Aorta (tissue), 5 donors: ENCODE results near the gene DPM1. TPM values are rescaled to one million over a fixed set of nuclear protein-coding genes. Genes with fewer than 3 reads are reported as not detected.

ENCODE experiments used
- ATAC-seq: fragments of 200-7000 bp; cut with Tn5 transposase; one replicate; pipeline ENCODE4 v1.9.1; 2022; ENCODE audit warnings: moderate library complexity; ENCODE audit not compliant: low FRiP score
- DNase-seq, 2 donors: peaks; one replicate each; pipeline ENCODE4 v3.0.0-alpha.2; 2020
- H3K27ac ChIP-seq, 2 donors: one replicate each; pipeline ENCODE4 v1.5.1; 2013; ENCODE audit warnings: low read length in 2 of 2, mild to moderate bottlenecking in 2 of 2, moderate library complexity in 2 of 2, control low read depth in 1 of 2, inconsistent platforms in 1 of 2, low read depth in 1 of 2
- H3K27me3 ChIP-seq, 2 donors: one replicate each; pipeline ENCODE4 v1.6.1; 2013; ENCODE audit warnings: control low read depth in 1 of 2, low read length in 1 of 2, mild to moderate bottlenecking in 1 of 2, moderate library complexity in 1 of 2; ENCODE audit not compliant: insufficient read depth in 2 of 2, control insufficient read depth in 1 of 2
- H3K36me3 ChIP-seq, 2 donors: one replicate each; pipeline ENCODE4 v1.6.1; 2013; ENCODE audit warnings: control low read depth in 1 of 2, low read length in 1 of 2, mild to moderate bottlenecking in 1 of 2; ENCODE audit not compliant: insufficient read depth in 2 of 2, control insufficient read depth in 1 of 2
- H3K4me1 ChIP-seq, 2 donors: one replicate each; pipeline ENCODE4 v1.6.1; 2013; ENCODE audit warnings: low read length in 2 of 2, control low read depth in 1 of 2, mild to moderate bottlenecking in 1 of 2, moderate library complexity in 1 of 2; ENCODE audit not compliant: insufficient read depth in 2 of 2, control insufficient read depth in 1 of 2
- H3K4me3 ChIP-seq, 2 donors: one replicate each; pipeline ENCODE4 v1.5.1; 2013; ENCODE audit warnings: low read length in 2 of 2, control low read depth in 1 of 2, mild to moderate bottlenecking in 1 of 2
- H3K9me3 ChIP-seq: one replicate; pipeline ENCODE4 v1.6.1; 2013; ENCODE audit warnings: mild to moderate bottlenecking, low read length; ENCODE audit not compliant: control insufficient read depth
- WGBS, 2 donors: extraction: QIAGEN DNeasy Blood & Tissue Kit; methylation state at CpG; one replicate each; pipeline ENCODE4 v1.1.7; 2013; 5-methylcytosine and 5-hydroxymethylcytosine counted together
- intact Hi-C, 2 donors: fragments of 100-400 bp; cut with DNase I; formaldehyde crosslinking; loops; one replicate each; pipeline versions ENCODE4 v1.14.2 to v1.15.0; 2022
- polyA plus RNA-seq, 2 donors: library from polyadenylated mRNA; stranded (reverse); fragments of 200-250 nt; gene quantifications; one replicate each; pipeline ENCODE4 v1.2.3, GENCODE V29; 2013
- total RNA-seq, 2 donors: library from RNA; stranded (reverse); fragmentation: NEBNext Ultra II Directional; extraction: Animal tissue kit (Norgen Biotek cat#: 25700); gene quantifications; one replicate each; pipeline ENCODE4 v1.2.1, GENCODE V29; 2021
- donor health status: healthy with polysubstance abuse.
- donor health status: Bipolar disorder and iron deficiency.
- donor health status: DM: no; HTN: no; CAD: no.
- donor health status: DM: no; HTN: no; CAD: no.
- donor health status: DM: yes; HTN: yes; CAD: no.

Gene DPM1
- total and polyA plus RNA-seq, 4 donors, result 29.6 to 59.0 (median 45.1) TPM

DNA sequence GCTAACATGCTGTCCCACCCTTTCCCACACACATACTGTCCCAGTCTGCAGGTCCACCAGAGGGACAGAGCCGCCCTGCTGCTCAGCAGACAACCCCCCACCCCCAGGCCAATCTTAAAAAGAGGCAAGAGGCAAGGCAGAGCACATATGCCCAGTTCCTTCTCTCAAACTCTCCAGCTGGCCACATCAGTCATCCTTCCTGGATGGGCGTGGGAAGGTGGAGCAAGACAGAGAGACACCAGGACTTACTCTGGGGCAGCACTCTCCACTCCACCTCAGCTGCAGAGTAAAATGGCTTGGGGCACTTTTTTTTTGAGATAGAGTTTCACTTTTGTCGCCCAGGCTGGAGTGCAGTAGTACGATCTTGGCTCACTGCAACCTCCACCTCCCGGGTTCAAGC lies 11.1 kb upstream of the DPM1 start:
- DNase-seq (no peak), ATAC-seq (no peak)
- WGBS, 2 donors, result 81 to 86% methylated on average over 5 of the region's 5 CpGs
- no peak overlapping the region for H3K27ac ChIP-seq
- no peaks in the 10 kb centered on the region for H3K36me3 ChIP-seq
- H3K27me3 ChIP-seq, result no peaks in the 10 kb centered on the region
- H3K4me1 ChIP-seq, result no peaks in the 10 kb centered on the region
- H3K9me3 ChIP-seq, result peaks cover 2% of the 10 kb centered on the region
- intact Hi-C loops, result no loop called here
- H3K4me3 ChIP-seq, result no peak overlapping the region

DNA sequence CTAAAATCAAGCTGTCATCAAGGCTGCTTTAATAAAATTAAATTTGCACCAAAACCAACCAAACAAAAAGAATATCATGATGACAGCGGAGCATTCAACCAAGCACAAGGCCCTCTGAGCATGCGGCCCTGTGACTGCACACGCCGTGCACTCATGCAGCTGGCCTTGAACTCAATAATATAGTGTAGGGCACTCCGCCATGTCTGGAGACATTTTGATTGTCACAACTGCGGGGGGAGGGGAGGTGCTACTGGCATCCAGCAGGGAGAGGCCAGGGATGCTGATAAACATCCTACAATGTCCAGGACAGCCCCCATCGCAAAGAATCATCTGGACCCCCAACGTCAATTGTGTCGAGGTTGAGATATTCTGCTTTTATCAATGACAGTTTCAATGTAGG lies 10.0 kb upstream of the DPM1 start:
- WGBS, 2 donors, result 63 to 71% methylated on average over 9 of the region's 9 CpGs
- no peaks in the 10 kb centered on the region for H3K36me3 ChIP-seq
- H3K9me3 ChIP-seq, result no peaks in the 10 kb centered on the region
- no peak overlapping the region for H3K4me3 ChIP-seq
- no peaks in the 10 kb centered on the region for H3K4me1 ChIP-seq
- no peaks in the 10 kb centered on the region for H3K27me3 ChIP-seq
- no peak for ATAC-seq
- no peak for DNase-seq
- H3K27ac ChIP-seq, result no peak overlapping the region
- intact Hi-C loops, result no loop called here

- DNase-seq (no peak), ATAC-seq (no peak)
- Histone ChIP-seq H3K9me3 (no peaks in the 10 kb centered on the region), H3K27me3 (no peaks in the 10 kb centered on the region), H3K4me3 (no peak overlapping the region), H3K36me3 (no peaks in the 10 kb centered on the region), H3K27ac (no peak overlapping the region), H3K4me1 (no peaks in the 10 kb centered on the region)
- intact Hi-C loops, result no loop called here
- 17 to 18% methylated on average over 7 of the region's 7 CpGs for WGBS, 2 donors
These were observed 9.3 kb upstream of the DPM1 start for GRCh38 chr20:50967586-50967985.

- intact Hi-C loops, result no loop called here
These were observed 1.3 kb upstream of the DPM1 start for GRCh38 chr20:50959543-50960126.

GRCh38 chr20:50958615-50959542 lies 547 bp upstream of the DPM1 start, which contains the start of gene MOCS3:
TSS of gene MOCS3 (plus strand) at chr20:50958818. CDS start at chr20:50958843, 25 bp downstream.
- Histone ChIP-seq H3K4me1 (no peaks in the 10 kb centered on the region), H3K36me3 (no peaks in the 10 kb centered on the region), H3K27me3 (no peaks in the 10 kb centered on the region), H3K4me3 (peak within 1 kb of the TSS; percentile 86 to 88), H3K27ac (peak within 1 kb of the TSS; percentile 43 to 87), H3K9me3 (no peaks in the 10 kb centered on the region)
- intact Hi-C loops, result loop anchor here in 1 of 2 donors (1.0 kb wide), 1 partner anchor 28 kb away; the partner anchor contains the start of gene ADNP
- ATAC-seq (peak; percentile 92), DNase-seq (peak; percentile 88 to 90)
- WGBS, 2 donors, result 1% methylated on average over 62 to 67 of the region's 67 CpGs

More at GRCh38 chr20:50959543-50960126, 1.3 kb upstream of the DPM1 start:
- DNase-seq (no peak), ATAC-seq (no peak)
- no peaks in the 10 kb centered on the region for H3K36me3 ChIP-seq
- H3K9me3 ChIP-seq, result no peaks in the 10 kb centered on the region
- H3K27ac ChIP-seq, result no peak overlapping the region
- H3K27me3 ChIP-seq, result no peaks in the 10 kb centered on the region
- WGBS, 2 donors, result 59 to 67% methylated on average over 21 to 25 of the region's 25 CpGs
- no peaks in the 10 kb centered on the region for H3K4me1 ChIP-seq
- H3K4me3 ChIP-seq, result peak overlapping the region in 1 of 2 donors; percentile 86

DNA sequence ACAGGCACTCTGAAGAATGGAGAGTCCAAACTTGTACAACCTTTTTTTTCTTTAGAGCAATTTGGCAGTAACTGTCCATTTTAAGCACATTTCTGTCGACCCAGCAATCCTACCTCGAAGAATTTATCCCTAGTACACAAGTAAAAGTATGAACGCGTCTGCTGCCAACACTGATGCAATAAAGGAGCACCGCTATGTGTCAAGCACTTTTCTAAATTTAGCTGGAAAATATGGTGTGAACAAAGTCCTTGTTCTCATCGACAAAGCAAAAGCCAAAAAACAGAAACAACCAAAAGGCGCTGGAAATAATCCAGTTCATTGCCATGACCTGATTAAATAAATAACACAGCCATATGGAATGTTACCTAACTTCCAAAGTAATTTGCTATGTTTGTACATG lies 1.1 kb downstream of the DPM1 start:
- WGBS, 2 donors, result 2 to 4% methylated on average over 7 of the region's 7 CpGs
- intact Hi-C loops, result no loop called here
- Histone ChIP-seq H3K4me3 (peak overlapping the region; percentile 26 to 86), H3K27ac (no peak overlapping the region), H3K36me3 (no peaks in the 10 kb centered on the region), H3K9me3 (no peaks in the 10 kb centered on the region), H3K27me3 (no peaks in the 10 kb centered on the region), H3K4me1 (no peaks in the 10 kb centered on the region)
- no peak for DNase-seq
- no peak for ATAC-seq

DNA sequence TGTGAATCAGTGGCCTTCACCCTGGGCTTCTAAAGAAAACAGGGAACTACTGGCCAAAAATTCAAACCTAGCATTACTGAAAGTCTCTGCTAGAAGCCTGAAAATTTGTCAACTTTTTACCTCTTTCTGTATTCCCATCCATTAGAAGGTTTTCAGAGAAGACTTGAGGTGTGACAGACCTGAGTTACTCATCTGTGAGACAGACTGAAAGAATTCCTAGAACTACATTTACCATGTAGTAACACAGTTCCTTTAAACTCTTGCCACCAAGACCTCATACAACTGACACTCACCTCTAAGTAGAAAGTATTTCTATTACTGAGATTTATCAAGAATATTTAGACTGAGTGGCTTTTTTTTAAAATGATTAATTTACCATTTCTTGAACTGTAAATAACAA lies 4.5 kb downstream of the DPM1 start:
- no peak for ATAC-seq
- Histone ChIP-seq H3K27me3 (no peaks in the 10 kb centered on the region), H3K36me3 (no peaks in the 10 kb centered on the region), H3K27ac (no peak overlapping the region), H3K9me3 (no peaks in the 10 kb centered on the region), H3K4me1 (no peaks in the 10 kb centered on the region), H3K4me3 (no peak overlapping the region)
- intact Hi-C loops, result no loop called here
- DNase-seq, result no peak

DNA sequence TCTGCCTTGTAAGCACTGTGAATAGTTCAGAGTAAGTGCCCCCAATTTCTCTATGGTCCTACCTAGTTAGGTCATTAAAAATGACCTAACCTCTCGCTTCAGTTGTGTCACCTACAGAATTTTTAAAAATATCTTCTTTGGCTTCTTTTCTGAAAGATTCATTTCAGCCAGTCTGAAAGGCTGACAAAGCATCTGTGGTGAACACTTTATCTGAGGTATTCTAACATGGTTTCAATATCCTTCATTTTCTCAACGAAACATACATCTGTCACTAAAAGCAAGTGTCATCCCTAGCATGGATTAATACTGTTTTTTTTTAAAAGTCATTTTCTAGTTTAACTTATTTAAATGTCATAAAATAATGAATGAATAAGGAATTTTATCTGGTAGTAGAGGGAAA lies 5.1 kb downstream of the DPM1 start:
- intact Hi-C loops, result no loop called here
- no peak for ATAC-seq
- H3K36me3 ChIP-seq, result no peaks in the 10 kb centered on the region

More for the DNA sequence above, 5.1 kb downstream of the DPM1 start:
- H3K27me3 ChIP-seq, result no peaks in the 10 kb centered on the region
- H3K4me1 ChIP-seq, result no peaks in the 10 kb centered on the region
- no peaks in the 10 kb centered on the region for H3K9me3 ChIP-seq
- H3K4me3 ChIP-seq, result no peak overlapping the region
- 86 to 88% methylated on average over 2 of the region's 2 CpGs for WGBS, 2 donors
- H3K27ac ChIP-seq, result no peak overlapping the region
- no peak for DNase-seq
